ENCODE data around the gene ZBTB20.

DNA sequence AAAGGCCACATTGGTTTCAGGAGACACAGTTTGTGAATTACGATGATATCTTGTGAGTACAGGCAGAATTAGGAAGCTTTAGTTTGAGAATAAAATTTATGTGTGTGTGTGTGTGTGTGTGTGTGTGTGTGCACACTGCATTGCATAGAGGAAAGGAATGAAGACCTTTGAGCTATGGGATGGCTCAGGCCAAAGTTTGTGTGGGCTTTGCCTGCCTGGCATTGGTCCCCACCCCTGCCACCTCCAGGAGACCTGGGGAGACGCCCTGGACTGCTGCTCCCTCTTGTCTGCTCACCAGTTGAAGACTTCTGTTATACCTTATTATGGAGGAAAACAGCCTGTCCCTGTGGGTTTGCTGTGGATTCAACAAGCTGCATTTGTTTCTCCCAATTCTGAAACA, 816.1 kb downstream of the ZBTB20 start:
- TF ChIP-seq, protein P1, sequence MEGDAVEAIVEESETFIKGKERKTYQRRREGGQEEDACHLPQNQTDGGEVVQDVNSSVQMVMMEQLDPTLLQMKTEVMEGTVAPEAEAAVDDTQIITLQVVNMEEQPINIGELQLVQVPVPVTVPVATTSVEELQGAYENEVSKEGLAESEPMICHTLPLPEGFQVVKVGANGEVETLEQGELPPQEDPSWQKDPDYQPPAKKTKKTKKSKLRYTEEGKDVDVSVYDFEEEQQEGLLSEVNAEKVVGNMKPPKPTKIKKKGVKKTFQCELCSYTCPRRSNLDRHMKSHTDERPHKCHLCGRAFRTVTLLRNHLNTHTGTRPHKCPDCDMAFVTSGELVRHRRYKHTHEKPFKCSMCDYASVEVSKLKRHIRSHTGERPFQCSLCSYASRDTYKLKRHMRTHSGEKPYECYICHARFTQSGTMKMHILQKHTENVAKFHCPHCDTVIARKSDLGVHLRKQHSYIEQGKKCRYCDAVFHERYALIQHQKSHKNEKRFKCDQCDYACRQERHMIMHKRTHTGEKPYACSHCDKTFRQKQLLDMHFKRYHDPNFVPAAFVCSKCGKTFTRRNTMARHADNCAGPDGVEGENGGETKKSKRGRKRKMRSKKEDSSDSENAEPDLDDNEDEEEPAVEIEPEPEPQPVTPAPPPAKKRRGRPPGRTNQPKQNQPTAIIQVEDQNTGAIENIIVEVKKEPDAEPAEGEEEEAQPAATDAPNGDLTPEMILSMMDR (IDR thresholded peaks at IDR 0.05), result no peak
- no peak for TF ChIP-seq POLR2AphosphoS5 (IDR thresholded peaks at IDR 0.05)

Data from esophagus muscularis mucosa (tissue), 3 donors.